GM21423 (cell line): ENCODE measurements around the gene CA4.

Source experiments
- ATAC-seq: cut with Tn5 transposase; IDR thresholded peaks from one replicate; pipeline ENCODE4 v1.9.1; 2021; ENCODE audit warnings: mild to moderate bottlenecking, moderate library complexity; ENCODE audit not compliant: unreplicated experiment

Gene CA4

DNA sequence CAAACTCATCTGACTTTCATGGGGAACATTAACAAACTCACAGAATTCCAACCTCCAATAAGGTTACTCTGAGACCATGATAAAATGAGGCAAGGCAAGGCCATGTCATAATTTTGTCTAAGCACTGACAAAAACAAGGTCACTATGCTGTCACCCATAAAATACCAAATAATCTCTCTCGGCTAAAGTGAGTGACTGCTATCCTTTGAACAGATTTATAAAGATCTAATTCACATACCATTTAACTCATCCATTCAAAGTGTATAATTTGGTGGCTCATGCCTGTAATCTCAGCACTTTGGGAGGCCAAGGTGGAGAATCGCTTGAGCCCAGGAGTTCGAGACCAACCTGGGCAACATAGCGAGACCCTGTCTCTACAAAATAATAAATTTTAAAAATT is 20.6 kb upstream of the CA4 start:
- ATAC-seq = no peak

DNA sequence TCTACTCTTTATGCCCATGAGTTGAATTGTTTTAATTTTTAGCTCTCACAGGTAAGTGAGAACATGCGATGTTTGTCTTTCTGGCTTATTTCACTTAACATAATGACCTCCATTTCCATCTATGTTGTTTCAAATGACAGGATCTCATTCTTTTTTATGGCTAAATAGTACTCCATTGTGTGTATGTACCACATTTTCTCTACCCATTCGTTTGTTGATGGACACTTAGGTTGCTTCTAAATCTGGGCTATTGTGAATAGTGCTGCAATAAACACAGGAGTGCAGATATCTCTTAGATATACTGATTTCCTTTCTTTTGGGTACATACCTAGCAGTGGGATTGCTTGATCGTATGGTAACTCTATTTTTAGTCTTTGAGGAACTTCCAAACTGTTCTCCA is 19.3 kb upstream of the CA4 start:
- no peak for ATAC-seq

DNA sequence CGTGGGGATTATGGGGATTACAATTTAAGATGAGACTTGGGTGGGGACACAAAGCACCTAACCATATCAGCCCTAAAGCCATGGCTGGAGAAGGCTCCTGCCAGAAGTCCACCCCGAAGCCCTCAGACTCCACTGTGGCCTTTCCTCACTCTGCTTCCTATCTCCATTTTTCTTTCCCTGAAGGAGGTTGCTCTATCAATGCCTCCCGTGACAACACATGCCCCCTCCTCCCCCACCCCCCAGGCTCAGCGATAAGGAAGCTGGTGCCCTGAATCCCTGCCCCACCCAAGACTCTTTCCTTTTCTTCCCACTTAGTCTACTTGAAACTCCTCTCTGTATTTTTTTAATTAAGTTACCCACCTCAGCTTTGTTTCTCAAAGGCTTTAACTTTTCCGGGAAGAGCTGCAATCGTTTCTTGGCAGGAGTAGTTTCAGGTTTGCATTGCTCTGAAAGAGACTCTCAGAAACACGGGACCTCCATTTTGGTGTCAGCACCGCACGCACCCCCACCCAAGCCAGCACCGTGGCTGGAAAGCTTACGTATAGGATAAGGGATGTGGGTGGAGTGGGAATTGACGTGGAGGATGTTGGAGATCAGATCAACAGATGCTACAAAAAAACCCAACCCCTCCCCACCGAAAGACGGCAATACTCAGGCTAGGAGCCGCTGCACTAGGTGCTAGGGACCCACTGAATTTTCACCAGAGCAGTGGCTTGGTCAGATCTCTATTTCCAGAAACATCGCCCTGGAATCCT is 15.2 kb upstream of the CA4 start:
- ATAC-seq = no peak

DNA sequence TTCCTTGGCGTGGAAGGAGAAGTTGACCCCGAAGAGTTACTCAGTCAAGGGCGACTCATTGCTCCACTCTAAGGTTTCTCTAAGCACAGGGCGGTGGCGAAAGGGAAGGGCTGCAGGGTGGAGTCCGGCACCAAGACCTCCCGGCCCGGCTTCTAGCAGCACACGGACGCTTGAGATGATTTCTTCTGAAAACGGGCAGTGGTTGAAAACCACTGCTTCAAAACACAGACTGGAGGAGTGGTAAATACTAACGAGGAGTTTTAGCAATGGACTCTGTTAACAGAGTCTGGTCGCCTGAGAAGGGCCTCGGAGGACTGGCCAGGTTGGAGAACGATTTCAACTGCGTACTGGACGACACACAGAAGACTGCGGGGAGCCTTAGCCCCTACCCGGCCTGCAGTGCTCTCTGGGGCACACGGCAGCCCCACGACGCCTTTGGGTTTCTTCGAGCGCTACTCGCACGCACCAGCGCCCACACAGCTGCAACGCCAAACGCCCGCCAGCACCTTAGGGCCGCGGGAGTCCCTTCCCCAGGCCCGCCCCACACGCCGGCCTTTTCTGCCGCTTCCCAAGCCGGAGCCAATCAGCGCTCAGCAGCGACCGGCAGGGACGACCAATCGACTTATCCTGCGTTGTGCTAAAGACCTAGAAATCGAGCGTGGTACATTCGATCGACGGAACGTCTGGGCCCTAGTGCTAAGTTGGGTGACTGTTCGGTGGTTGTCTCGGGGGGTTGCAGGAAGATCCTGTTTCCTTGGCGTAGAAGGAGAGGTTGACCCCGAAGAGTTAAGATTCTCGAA is 14.4 kb upstream of the CA4 start:
- ATAC-seq = peak; percentile 92

- ATAC-seq = no peak
These were observed 13.7 kb upstream of the CA4 start for GRCh38 chr17:60135951-60136666.

GRCh38 chr17:60137731-60138130 is 12.0 kb upstream of the CA4 start:
- no peak for ATAC-seq

- no peak for ATAC-seq
These were observed 10.9 kb upstream of the CA4 start for GRCh38 chr17:60138769-60139437.

GRCh38 chr17:60139438-60140285 is 10.1 kb upstream of the CA4 start:
- ATAC-seq = no peak

- no peak for ATAC-seq
These were observed 8.4 kb upstream of the CA4 start for GRCh38 chr17:60141111-60142018.

- peak; percentile 63 for ATAC-seq
These were observed 6.8 kb upstream of the CA4 start for GRCh38 chr17:60142872-60143499.

DNA sequence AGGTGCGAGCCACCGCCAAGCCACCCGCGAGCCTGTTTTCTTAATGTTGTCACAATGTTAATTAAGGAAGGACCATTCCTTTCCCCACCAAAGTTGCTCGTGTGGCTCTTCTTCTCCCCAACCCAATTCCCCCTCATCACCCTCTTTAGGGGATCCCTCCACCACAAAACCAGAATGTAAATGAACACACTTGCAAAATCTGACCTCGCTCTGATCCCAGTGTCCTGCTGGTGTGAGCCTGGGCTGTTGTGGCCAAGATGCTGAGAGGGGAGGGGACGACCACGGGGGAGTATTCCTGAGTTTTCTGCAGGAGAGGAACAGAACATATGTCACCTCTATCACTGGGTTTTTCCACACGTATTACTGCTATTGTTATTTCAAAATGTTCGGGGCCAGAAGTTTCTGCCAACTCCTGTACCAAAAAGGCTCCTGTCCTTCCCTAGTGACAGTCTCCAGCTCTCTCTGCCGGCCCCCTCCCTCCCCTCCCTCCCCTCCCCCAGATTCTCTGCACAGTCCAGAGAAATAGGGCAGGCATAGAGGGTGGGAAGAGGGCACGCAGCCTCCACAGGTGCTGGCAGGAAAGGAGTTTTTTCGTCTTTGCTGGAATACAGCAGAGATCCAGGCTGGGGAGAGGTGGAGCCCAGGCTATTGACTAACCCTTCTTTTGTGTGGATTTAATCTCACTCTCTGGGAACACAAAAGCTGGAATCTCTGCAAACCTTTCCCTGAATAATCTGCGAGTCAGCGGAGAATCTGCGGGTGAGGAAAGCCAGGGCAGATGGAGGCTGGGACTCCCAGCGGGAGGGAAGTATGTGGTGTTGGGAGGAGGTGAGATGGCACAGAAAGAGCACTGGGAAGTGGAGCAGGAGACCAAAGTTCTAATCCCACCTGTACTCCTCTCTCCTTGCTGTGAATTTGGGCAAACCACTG is 4.5 kb upstream of the CA4 start:
- no peak for ATAC-seq

- ATAC-seq = no peak
These were observed 3.6 kb upstream of the CA4 start for GRCh38 chr17:60146206-60146605.

GRCh38 chr17:60147553-60148223 is 2.1 kb upstream of the CA4 start:
- no peak for ATAC-seq

GRCh38 chr17:60148373-60148772 is 1.4 kb upstream of the CA4 start:
- no peak for ATAC-seq

GRCh38 chr17:60151355-60151754 is 1.6 kb downstream of the CA4 start:
- no peak for ATAC-seq

- no peak for ATAC-seq
These were observed 4.0 kb downstream of the CA4 start for GRCh38 chr17:60153606-60154390.
